ENCODE data around the gene CALN1. TPM values are rescaled to one million over a fixed set of nuclear protein-coding genes. Genes with fewer than 3 reads are reported as not detected.

Gene CALN1
- polyA plus RNA-seq, 3 donors: under 0.01 TPM; not detected in 2

DNA sequence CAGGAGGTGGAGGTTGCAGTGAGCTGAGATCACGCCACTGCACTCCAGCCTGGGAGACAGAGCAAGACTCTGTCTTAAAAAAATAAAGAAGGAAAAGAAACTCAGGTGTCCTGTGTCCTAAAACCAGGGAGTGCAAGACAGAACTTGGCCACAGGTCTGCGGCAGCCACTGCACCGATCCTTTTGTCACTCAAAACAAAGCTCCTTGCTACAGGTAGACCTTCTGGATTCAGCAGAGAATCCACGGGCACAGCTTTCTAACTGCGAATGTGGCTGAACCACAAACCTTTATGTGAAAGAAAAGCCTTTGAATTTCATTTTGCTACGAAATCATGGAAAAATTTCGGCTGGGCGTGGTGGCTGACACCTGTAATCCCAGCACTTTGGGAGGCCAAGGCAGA is 634.9 kb downstream of the CALN1 start:
- no peaks in the 10 kb centered on the region for H3K4me1 ChIP-seq (ENCODE audit: control insufficient read depth in 1 of 2, insufficient read depth in 2 of 2, low read length in 2 of 2)
- Mint-ChIP-seq H3K4me1 (no peaks in the 10 kb centered on the region), H3K27ac (no peak overlapping the region), H3K36me3 (no peaks in the 10 kb centered on the region), H3K9me3 (peaks cover 0 to 7% (median 1%) of the 10 kb centered on the region in 7 donors), H3K4me3 (no peak overlapping the region), H3K27me3 (ENCODE audit: low read depth in 3 of 3) (peaks cover 0 to 3% (median 2%) of the 10 kb centered on the region in 3 donors)
- H3K9ac ChIP-seq (ENCODE audit: insufficient read depth, low read length, poor library complexity, severe bottlenecking): no peak overlapping the region
- no peaks in the 10 kb centered on the region for H3K9me3 ChIP-seq (replicated peaks in 1 of 2; ENCODE audit: control insufficient read depth in 1 of 2, insufficient read depth in 1 of 2, low read length in 2 of 2)
- no peak overlapping the region for H3K4me2 ChIP-seq (replicated peaks; ENCODE audit: extremely low read depth, low read length, poor library complexity, severe bottlenecking)
- no peak overlapping the region for H3K4me3 ChIP-seq (replicated peaks in 1 of 3; ENCODE audit: low read depth in 2 of 3, low read length in 3 of 3)
- no peaks in the 10 kb centered on the region for H4K20me1 ChIP-seq (ENCODE audit: insufficient read depth, low read length)
- H3K27me3 ChIP-seq (ENCODE audit: control insufficient read depth in 2 of 2, insufficient read depth in 2 of 2, low read length in 2 of 2): no peaks in the 10 kb centered on the region
- no peak overlapping the region for H3K27ac ChIP-seq (ENCODE audit: low read depth in 1 of 2, low read length in 2 of 2)
- intact Hi-C loops (cut with micrococcal nuclease): no loop called here
- no peak for DNase-seq
- no peaks in the 10 kb centered on the region for H3K36me3 ChIP-seq (replicated peaks in 1 of 2; ENCODE audit: control insufficient read depth in 1 of 2, insufficient read depth in 2 of 2, low read length in 2 of 2)
- 96% methylated on average over 8 of the region's 8 CpGs for WGBS (ENCODE audit: insufficient coverage)
- TF ChIP-seq, protein P1, sequence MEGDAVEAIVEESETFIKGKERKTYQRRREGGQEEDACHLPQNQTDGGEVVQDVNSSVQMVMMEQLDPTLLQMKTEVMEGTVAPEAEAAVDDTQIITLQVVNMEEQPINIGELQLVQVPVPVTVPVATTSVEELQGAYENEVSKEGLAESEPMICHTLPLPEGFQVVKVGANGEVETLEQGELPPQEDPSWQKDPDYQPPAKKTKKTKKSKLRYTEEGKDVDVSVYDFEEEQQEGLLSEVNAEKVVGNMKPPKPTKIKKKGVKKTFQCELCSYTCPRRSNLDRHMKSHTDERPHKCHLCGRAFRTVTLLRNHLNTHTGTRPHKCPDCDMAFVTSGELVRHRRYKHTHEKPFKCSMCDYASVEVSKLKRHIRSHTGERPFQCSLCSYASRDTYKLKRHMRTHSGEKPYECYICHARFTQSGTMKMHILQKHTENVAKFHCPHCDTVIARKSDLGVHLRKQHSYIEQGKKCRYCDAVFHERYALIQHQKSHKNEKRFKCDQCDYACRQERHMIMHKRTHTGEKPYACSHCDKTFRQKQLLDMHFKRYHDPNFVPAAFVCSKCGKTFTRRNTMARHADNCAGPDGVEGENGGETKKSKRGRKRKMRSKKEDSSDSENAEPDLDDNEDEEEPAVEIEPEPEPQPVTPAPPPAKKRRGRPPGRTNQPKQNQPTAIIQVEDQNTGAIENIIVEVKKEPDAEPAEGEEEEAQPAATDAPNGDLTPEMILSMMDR (IDR thresholded peaks at IDR 0.05): no peak
- H3K79me2 ChIP-seq (ENCODE audit: insufficient read depth, low read length): no peaks in the 10 kb centered on the region
- H2AFZ ChIP-seq (ENCODE audit: insufficient read depth, low read depth, low read length, poor library complexity, severe bottlenecking): no peak overlapping the region

DNA sequence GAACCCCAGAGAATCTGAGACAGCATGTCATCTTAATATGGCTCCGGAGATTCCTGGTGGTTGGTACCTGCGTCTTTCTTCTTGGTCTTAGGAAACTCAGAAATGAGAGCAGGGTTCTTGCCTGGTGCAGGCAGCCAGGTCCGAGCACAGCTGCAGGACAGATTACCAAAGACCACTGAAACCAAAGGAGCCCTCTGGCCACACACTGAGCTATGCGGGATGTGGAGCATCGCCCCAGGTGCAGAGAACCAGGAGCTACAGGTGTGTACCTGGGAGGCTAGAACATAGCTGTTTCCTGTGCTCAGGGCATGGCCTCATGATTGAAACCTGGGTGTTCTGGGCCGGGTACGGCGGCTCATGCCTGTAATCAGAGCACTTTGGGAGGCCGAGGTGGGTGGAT is 635.4 kb downstream of the CALN1 start:
- intact Hi-C loops (cut with micrococcal nuclease): no loop called here
- no peaks in the 10 kb centered on the region for H3K4me1 ChIP-seq (ENCODE audit: control insufficient read depth in 1 of 2, insufficient read depth in 2 of 2, low read length in 2 of 2)
- no peak overlapping the region for H2AFZ ChIP-seq (ENCODE audit: insufficient read depth, low read depth, low read length, poor library complexity, severe bottlenecking)
- H3K9me3 ChIP-seq (replicated peaks in 1 of 2; ENCODE audit: control insufficient read depth in 1 of 2, insufficient read depth in 1 of 2, low read length in 2 of 2): no peaks in the 10 kb centered on the region
- no peak for DNase-seq
- no peak overlapping the region for H3K9ac ChIP-seq (ENCODE audit: insufficient read depth, low read length, poor library complexity, severe bottlenecking)
- peaks cover 0 to 5% (median 0%) of the 10 kb centered on the region in 7 donors for H3K9me3 Mint-ChIP-seq
- no peak overlapping the region for H3K4me3 Mint-ChIP-seq
- no peak overlapping the region for H3K4me3 ChIP-seq (replicated peaks in 1 of 3; ENCODE audit: low read depth in 2 of 3, low read length in 3 of 3)
- no peaks in the 10 kb centered on the region for H3K4me1 Mint-ChIP-seq
- no peak overlapping the region for H3K27ac Mint-ChIP-seq
- no peaks in the 10 kb centered on the region for H3K79me2 ChIP-seq (ENCODE audit: insufficient read depth, low read length)
- H3K36me3 Mint-ChIP-seq: no peaks in the 10 kb centered on the region
- H4K20me1 ChIP-seq (ENCODE audit: insufficient read depth, low read length): no peaks in the 10 kb centered on the region
- H3K27me3 Mint-ChIP-seq (ENCODE audit: low read depth in 3 of 3): peaks cover 0 to 2% (median 1%) of the 10 kb centered on the region in 3 donors
- TF ChIP-seq, protein P1 (IDR thresholded peaks at IDR 0.05): no peak
- 94% methylated on average over 9 of the region's 9 CpGs for WGBS (ENCODE audit: insufficient coverage)
- H3K27ac ChIP-seq (ENCODE audit: low read depth in 1 of 2, low read length in 2 of 2): no peak overlapping the region
- H3K36me3 ChIP-seq (replicated peaks in 1 of 2; ENCODE audit: control insufficient read depth in 1 of 2, insufficient read depth in 2 of 2, low read length in 2 of 2): no peaks in the 10 kb centered on the region
- no peaks in the 10 kb centered on the region for H3K27me3 ChIP-seq (ENCODE audit: control insufficient read depth in 2 of 2, insufficient read depth in 2 of 2, low read length in 2 of 2)
- H3K4me2 ChIP-seq (replicated peaks; ENCODE audit: extremely low read depth, low read length, poor library complexity, severe bottlenecking): no peak overlapping the region

Measured in CD14-positive monocyte (primary cell).